ENCODE results near the gene UGT1A9. TPM values are rescaled to one million over a fixed set of nuclear protein-coding genes. Genes with fewer than 3 reads are reported as not detected.
"Not testable (repeated sequence)": the region's sequence is repeated elsewhere in the genome, so short reads cannot be mapped to it uniquely, and the experiment has no call there.

Gene UGT1A9
- total and polyA plus RNA-seq, 2 of the 13 experiments (the other 11 are each of a cell fraction or from before 2014, with no cell fraction given), result 0.07 TPM; not detected in 1

- TF ChIP-seq, protein P1, sequence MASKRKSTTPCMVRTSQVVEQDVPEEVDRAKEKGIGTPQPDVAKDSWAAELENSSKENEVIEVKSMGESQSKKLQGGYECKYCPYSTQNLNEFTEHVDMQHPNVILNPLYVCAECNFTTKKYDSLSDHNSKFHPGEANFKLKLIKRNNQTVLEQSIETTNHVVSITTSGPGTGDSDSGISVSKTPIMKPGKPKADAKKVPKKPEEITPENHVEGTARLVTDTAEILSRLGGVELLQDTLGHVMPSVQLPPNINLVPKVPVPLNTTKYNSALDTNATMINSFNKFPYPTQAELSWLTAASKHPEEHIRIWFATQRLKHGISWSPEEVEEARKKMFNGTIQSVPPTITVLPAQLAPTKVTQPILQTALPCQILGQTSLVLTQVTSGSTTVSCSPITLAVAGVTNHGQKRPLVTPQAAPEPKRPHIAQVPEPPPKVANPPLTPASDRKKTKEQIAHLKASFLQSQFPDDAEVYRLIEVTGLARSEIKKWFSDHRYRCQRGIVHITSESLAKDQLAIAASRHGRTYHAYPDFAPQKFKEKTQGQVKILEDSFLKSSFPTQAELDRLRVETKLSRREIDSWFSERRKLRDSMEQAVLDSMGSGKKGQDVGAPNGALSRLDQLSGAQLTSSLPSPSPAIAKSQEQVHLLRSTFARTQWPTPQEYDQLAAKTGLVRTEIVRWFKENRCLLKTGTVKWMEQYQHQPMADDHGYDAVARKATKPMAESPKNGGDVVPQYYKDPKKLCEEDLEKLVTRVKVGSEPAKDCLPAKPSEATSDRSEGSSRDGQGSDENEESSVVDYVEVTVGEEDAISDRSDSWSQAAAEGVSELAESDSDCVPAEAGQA (IDR thresholded peaks at IDR 0.05; ENCODE audit: low read depth), result peak; percentile 78
- TF ChIP-seq, protein P1 (CRISPR knock-in tag; IDR thresholded peaks at IDR 0.05; ENCODE audit: borderline replicate concordance), result not testable (repeated sequence)
- TF ChIP-seq ZNF343 (CRISPR knock-in tag; IDR thresholded peaks at IDR 0.05), result peak; percentile 69; the same call in 1 of the 2 replicates
- TF ChIP-seq PITX1 (CRISPR knock-in tag; IDR thresholded peaks at IDR 0.05), result peak; percentile 71
- peak; percentile 49; the same call in 1 of the 2 replicates for TF ChIP-seq DMTF1 (CRISPR knock-in tag; IDR thresholded peaks at IDR 0.05)
- TF ChIP-seq, protein P2, sequence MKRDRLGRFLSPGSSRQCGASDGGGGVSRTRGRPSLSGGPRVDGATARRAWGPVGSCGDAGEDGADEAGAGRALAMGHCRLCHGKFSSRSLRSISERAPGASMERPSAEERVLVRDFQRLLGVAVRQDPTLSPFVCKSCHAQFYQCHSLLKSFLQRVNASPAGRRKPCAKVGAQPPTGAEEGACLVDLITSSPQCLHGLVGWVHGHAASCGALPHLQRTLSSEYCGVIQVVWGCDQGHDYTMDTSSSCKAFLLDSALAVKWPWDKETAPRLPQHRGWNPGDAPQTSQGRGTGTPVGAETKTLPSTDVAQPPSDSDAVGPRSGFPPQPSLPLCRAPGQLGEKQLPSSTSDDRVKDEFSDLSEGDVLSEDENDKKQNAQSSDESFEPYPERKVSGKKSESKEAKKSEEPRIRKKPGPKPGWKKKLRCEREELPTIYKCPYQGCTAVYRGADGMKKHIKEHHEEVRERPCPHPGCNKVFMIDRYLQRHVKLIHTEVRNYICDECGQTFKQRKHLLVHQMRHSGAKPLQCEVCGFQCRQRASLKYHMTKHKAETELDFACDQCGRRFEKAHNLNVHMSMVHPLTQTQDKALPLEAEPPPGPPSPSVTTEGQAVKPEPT (CRISPR knock-in tag; IDR thresholded peaks at IDR 0.05; ENCODE audit: low read depth), result peak; percentile 92
- peak; percentile 76 for TF ChIP-seq ZGPAT (CRISPR knock-in tag; IDR thresholded peaks at IDR 0.05)
- TF ChIP-seq ZNF24 (IDR thresholded peaks at IDR 0.05), result 0 out of 2 replicates have a peak, but pooled peaks have one; percentile 42
- TF ChIP-seq FOXK2 (IDR thresholded peaks at IDR 0.05), result peak; percentile 60; the same call in 1 of the 2 replicates
- TF ChIP-seq ZKSCAN8 (CRISPR knock-in tag; IDR thresholded peaks at IDR 0.05; ENCODE audit: borderline replicate concordance), result 0 out of 2 replicates have a peak, but pooled peaks have one; percentile 23
- TF ChIP-seq ZNF644 (CRISPR knock-in tag; IDR thresholded peaks at IDR 0.05; ENCODE audit: low read depth), result peak; percentile 81
- 0 out of 2 replicates have a peak, but pooled peaks have one; percentile 16 for TF ChIP-seq NRL (CRISPR knock-in tag; IDR thresholded peaks at IDR 0.05; ENCODE audit: borderline replicate concordance)
- 0 out of 2 replicates have a peak, but pooled peaks have one; percentile 21 for TF ChIP-seq ZNF124 (CRISPR knock-in tag; IDR thresholded peaks at IDR 0.05)
- TF ChIP-seq MEIS1 (CRISPR knock-in tag; IDR thresholded peaks at IDR 0.05; ENCODE audit: borderline replicate concordance), result peak; percentile 85; the same call in 1 of the 2 replicates
- TF ChIP-seq NFYB (CRISPR knock-in tag; IDR thresholded peaks at IDR 0.05), result 0 out of 2 replicates have a peak, but pooled peaks have one; percentile 14
- TF ChIP-seq SAP130 (CRISPR knock-in tag; IDR thresholded peaks at IDR 0.05; ENCODE audit: low read depth), result peak; percentile 83
These were observed 65.4 kb downstream of the UGT1A9 start (continued) for GRCh38 chr2:233736868-233737653.
